IMR-90 (cell line): Measurements from ENCODE around the gene TRPM6. TPM values are rescaled to one million over a fixed set of nuclear protein-coding genes. Genes with fewer than 3 reads are reported as not detected.

Experiments used
- ATAC-seq: fragments of 200-7000 bp; cut with Tn5 transposase; 2 replicates; pipeline ENCODE4 v1.9.1; 2020; ENCODE audit warnings: low read depth, mild to moderate bottlenecking, moderate library complexity
- BruUV-seq: library from RNA; stranded (reverse); fragments of 400-500 nt; replicated peaks from 2 replicates; lab custom pipeline; 2021; lab: Mats Ljungman, UMichigan
- CTCF ChIA-PET: fragments of 300-600 bp; formaldehyde crosslinking; extraction: SDS; loops from one replicate; lab custom pipeline; 2021; ENCODE audit warnings: antibody characterized with exemption; lab: Yijun Ruan, JAX
- POLR2A ChIA-PET: fragments of 300-600 bp; sonication (Branson Sonifier 250); formaldehyde crosslinking; loops from one replicate; lab custom pipeline; 2022; ENCODE audit warnings: antibody characterized with exemption; ENCODE audit not compliant: unreplicated experiment; lab: Charles Lee
- DNase-seq: peaks from one replicate; pipeline ENCODE4 v3.0.0; 2013
- H2AFZ ChIP-seq: replicated peaks from 2 replicates; pipeline ENCODE3; 2013; ENCODE audit warnings: low read length, mild to moderate bottlenecking; ENCODE audit not compliant: poor library complexity
- H2AK5ac ChIP-seq: 2 replicates; pipeline ENCODE4 v1.6.1; 2013; ENCODE audit warnings: low read depth, low read length, inconsistent platforms
- H2AK9ac ChIP-seq: replicated peaks from 2 replicates; pipeline ENCODE3; 2013; ENCODE audit warnings: mild to moderate bottlenecking, low read depth, low read length, moderate library complexity; ENCODE audit not compliant: poor library complexity
- H2BK120ac ChIP-seq: 2 replicates; pipeline ENCODE4 v1.6.1; 2013; ENCODE audit warnings: low read depth, low read length, inconsistent platforms
- H2BK15ac ChIP-seq: 3 replicates; pipeline ENCODE4 v1.6.1; 2013; ENCODE audit warnings: low read depth, low read length, inconsistent platforms
- H2BK20ac ChIP-seq: 2 replicates; pipeline ENCODE4 v1.6.1; 2013; ENCODE audit warnings: low read depth, mild to moderate bottlenecking, inconsistent platforms, low read length, moderate library complexity
- H2BK5ac ChIP-seq: 2 replicates; pipeline ENCODE4 v1.6.1; 2013; ENCODE audit warnings: mild to moderate bottlenecking, low read depth, low read length, inconsistent platforms; ENCODE audit not compliant: poor library complexity, severe bottlenecking
- H3K14ac ChIP-seq: replicated peaks from 2 replicates; pipeline ENCODE4 v1.6.1; 2013; ENCODE audit warnings: low read depth, low read length, inconsistent platforms
- H3K18ac ChIP-seq: 2 replicates; pipeline ENCODE4 v1.6.1; 2013; ENCODE audit warnings: low read depth, low read length, control low read depth
- H3K23ac ChIP-seq: 2 replicates; pipeline ENCODE4 v1.6.1; 2013; ENCODE audit warnings: low read depth, low read length, inconsistent platforms
- H3K27ac ChIP-seq: 2 replicates; pipeline ENCODE4 v1.5.1; 2013; ENCODE audit warnings: mild to moderate bottlenecking, control low read depth, low read length; ENCODE audit not compliant: insufficient read depth
- H3K27me3 ChIP-seq: 2 replicates; pipeline ENCODE4 v1.6.1; 2013; ENCODE audit warnings: low read length; ENCODE audit not compliant: control insufficient read depth, insufficient read depth
- H3K36me3 ChIP-seq: 2 replicates; pipeline ENCODE4 v1.6.1; 2013; ENCODE audit warnings: low read length, mixed read lengths; ENCODE audit not compliant: control insufficient read depth, insufficient read depth
- H3K4ac ChIP-seq: 2 replicates; pipeline ENCODE4 v1.6.1; 2013; ENCODE audit warnings: low read depth, low read length, inconsistent platforms
- H3K4me1 ChIP-seq: 2 replicates; pipeline ENCODE4 v1.6.1; 2013; ENCODE audit warnings: low read length, mixed read lengths; ENCODE audit not compliant: control insufficient read depth, insufficient read depth
- H3K4me2 ChIP-seq: 2 replicates; pipeline ENCODE4 v1.6.1; 2013; ENCODE audit warnings: low read depth, mild to moderate bottlenecking, control low read depth, low read length, moderate library complexity
- H3K4me3 ChIP-seq: 2 replicates; pipeline ENCODE4 v1.5.1; 2013; ENCODE audit warnings: low read depth, mild to moderate bottlenecking, control low read depth, low read length, moderate library complexity; ENCODE audit not compliant: insufficient read depth
- H3K56ac ChIP-seq: 2 replicates; pipeline ENCODE4 v1.6.1; 2013; ENCODE audit warnings: low read length, inconsistent platforms; ENCODE audit not compliant: insufficient read depth; ENCODE audit errors: extremely low read depth
- H3K79me1 ChIP-seq, 2 experiments: 2 replicates each; pipeline ENCODE4 v1.6.1; 2013; ENCODE audit warnings: low read length in 2 of 2, inconsistent platforms in 1 of 2, low read depth in 1 of 2
- H3K9ac ChIP-seq: 2 replicates; pipeline ENCODE4 v1.6.1; 2013; ENCODE audit warnings: low read depth, low read length, control low read depth
- H3K9me1 ChIP-seq: 2 replicates; pipeline ENCODE4 v1.6.1; 2013; ENCODE audit warnings: low read length, inconsistent platforms; ENCODE audit not compliant: insufficient read depth
- H3K9me3 ChIP-seq: 2 replicates; pipeline ENCODE4 v1.6.1; 2013; ENCODE audit warnings: low read length; ENCODE audit not compliant: control insufficient read depth, insufficient read depth
- H4K20me1 ChIP-seq: 2 replicates; pipeline ENCODE4 v1.6.1; 2013; ENCODE audit warnings: low read length, inconsistent platforms; ENCODE audit not compliant: insufficient read depth
- H4K5ac ChIP-seq: 2 replicates; pipeline ENCODE4 v1.6.1; 2013; ENCODE audit warnings: mild to moderate bottlenecking, low read depth, low read length, control low read depth
- H4K8ac ChIP-seq, 2 experiments: 2 replicates each; pipeline ENCODE4 v1.6.1; 2013; ENCODE audit warnings: low read depth in 2 of 2, low read length in 2 of 2, control low read depth in 1 of 2, inconsistent platforms in 1 of 2
- H4K91ac ChIP-seq: 2 replicates; pipeline ENCODE4 v1.6.1; 2013; ENCODE audit warnings: low read depth, low read length, inconsistent platforms; ENCODE audit not compliant: insufficient read depth
- CEBPB ChIP-seq: IDR thresholded peaks from 2 replicates; pipeline ENCODE4 v1.6.1; 2012; ENCODE audit warnings: low read depth, low read length, improper control_type of control experiment
- CHD1 ChIP-seq: IDR thresholded peaks from 2 replicates; pipeline ENCODE4 v1.6.1; 2012; ENCODE audit warnings: low read depth, low read length, improper control_type of control experiment
- CTCF ChIP-seq: conservative IDR thresholded peaks from 2 replicates; pipeline ENCODE4 v1.5.1; 2012; ENCODE audit warnings: mild to moderate bottlenecking, low read depth, low read length, improper control_type of control experiment
- FOS ChIP-seq: fragments of 150-350 bp; IDR thresholded peaks from 2 replicates; pipeline ENCODE4 v1.6.1; 2016; ENCODE audit warnings: low read depth, low read length
- MAFK ChIP-seq: IDR thresholded peaks from 2 replicates; pipeline ENCODE4 v1.6.1; 2012; ENCODE audit warnings: low read depth, low read length, improper control_type of control experiment
- MAZ ChIP-seq: IDR thresholded peaks from 2 replicates; pipeline ENCODE4 v1.6.1; 2012; ENCODE audit warnings: low read depth, mild to moderate bottlenecking, low read length, improper control_type of control experiment, moderate library complexity, borderline replicate concordance
- MXI1 ChIP-seq: IDR thresholded peaks from 2 replicates; pipeline ENCODE4 v1.6.1; 2012; ENCODE audit warnings: low read depth, mild to moderate bottlenecking, low read length, moderate library complexity, borderline replicate concordance
- NFE2L2 ChIP-seq: fragments of 150-350 bp; IDR thresholded peaks from 2 replicates; pipeline ENCODE4 v1.6.1; 2016; ENCODE audit warnings: low read depth, mild to moderate bottlenecking, low read length
- POLR2A ChIP-seq: IDR thresholded peaks from 2 replicates; pipeline ENCODE4 v1.6.1; 2012; ENCODE audit warnings: mild to moderate bottlenecking, low read depth, low read length
- RAD21 ChIP-seq: IDR thresholded peaks from 2 replicates; pipeline ENCODE4 v1.6.1; 2012; ENCODE audit warnings: low read length, improper control_type of control experiment
- RFX5 ChIP-seq: IDR thresholded peaks from 2 replicates; pipeline ENCODE4 v1.8.0; 2012; ENCODE audit warnings: low read depth, mild to moderate bottlenecking, low read length, moderate library complexity
- SMC3 ChIP-seq: fragments of 150-350 bp; IDR thresholded peaks from 2 replicates; pipeline ENCODE4 v1.6.1; 2016; ENCODE audit warnings: low read depth, mild to moderate bottlenecking, antibody characterized with exemption, low read length, moderate library complexity
- WGBS, 2 experiments: methylation state at CpG; one replicate each; pipeline versions ENCODE4 v1.1.5 to v1.1.7; 2013; ENCODE audit warnings: missing lambda C conversion rate in 2 of 2; ENCODE audit not compliant: insufficient read length in 1 of 2; ENCODE audit errors: extremely low coverage in 2 of 2; 5-methylcytosine and 5-hydroxymethylcytosine counted together
- dilution Hi-C: fragments of 300-500 bp; cut with HindIII; formaldehyde crosslinking; loops from one replicate; pipeline ENCODE4 v1.14.3; 2018; ENCODE audit warnings: low sequenced_read_pairs; ENCODE audit not compliant: unreplicated experiment
- in situ Hi-C: fragments of 300-500 bp; cut with MboI; formaldehyde crosslinking; loops from 3 replicates; pipeline ENCODE4 v1.14.3; 2019; ENCODE audit warnings: low sequenced_read_pairs, inconsistent platforms, mixed read lengths
- intact Hi-C: fragments of 100-400 bp; cut with micrococcal nuclease; formaldehyde crosslinking; loops from 2 replicates; pipeline ENCODE4 v1.10.0; 2022
- polyA plus RNA-seq, 3 experiments: library from polyadenylated mRNA; depleted of rRNA; stranded (reverse); fragments of >200 nt; gene quantifications; 2 replicates each; pipeline ENCODE4 v1.2.3, GENCODE V29; 2012; ENCODE audit warnings: low replicate concordance in 1 of 3
- total RNA-seq: library from RNA; depleted of rRNA; stranded (reverse); fragments of >200 nt; gene quantifications from 2 replicates; pipeline ENCODE4 v1.2.3, GENCODE V29; 2012
- TF ChIP-seq, protein P1 (sequence below): fragments of 150-350 bp; IDR thresholded peaks from 2 replicates; pipeline ENCODE4 v1.6.1; 2016; ENCODE audit warnings: low read depth, mild to moderate bottlenecking, low read length, moderate library complexity, borderline replicate concordance

Gene TRPM6
- total and polyA plus RNA-seq, 2 of the 4 experiments (the other 2 are of a cell fraction) = under 0.01 to 0.02 TPM

- H3K4ac ChIP-seq = no peak overlapping the region
- H3K18ac ChIP-seq = no peak overlapping the region
- ATAC-seq (no peak), DNase-seq (no peak)
- 0% methylated on average over 1 of the region's 5 CpGs; no CpG with 5 or more reads in 1 of the 2 experiments for WGBS, 2 experiments
- in situ Hi-C loops (no loop called here), intact Hi-C loops (no loop called here), dilution Hi-C loops (no loop called here)
- H2AK9ac ChIP-seq = no peak overlapping the region
- no peak overlapping the region for H3K4me2 ChIP-seq
- no peaks in the 10 kb centered on the region for H3K4me1 ChIP-seq
- no peaks in the 10 kb centered on the region for H3K27me3 ChIP-seq
- H3K9me3 ChIP-seq = no peaks in the 10 kb centered on the region
- no peak overlapping the region for H2BK20ac ChIP-seq
- BruUV-seq = no TSS peak
- no peak overlapping the region for H2BK5ac ChIP-seq
- no peaks in the 10 kb centered on the region for H4K20me1 ChIP-seq
- H2AK5ac ChIP-seq = no peak overlapping the region
- H3K14ac ChIP-seq = no peak overlapping the region
- H2BK15ac ChIP-seq = no peak overlapping the region
- ChIA-PET CTCF (no interaction called here), POLR2A (no interaction called here)
- H4K91ac ChIP-seq = no peak overlapping the region
- no peak overlapping the region for H3K9ac ChIP-seq
- no peak overlapping the region for H2AFZ ChIP-seq
- H3K79me1 ChIP-seq = no peaks in the 10 kb centered on the region
- no peak overlapping the region for H3K27ac ChIP-seq
- H4K5ac ChIP-seq = no peak overlapping the region
- no peak overlapping the region for H3K23ac ChIP-seq
- H3K9me1 ChIP-seq = no peaks in the 10 kb centered on the region
- no peaks in the 10 kb centered on the region for H3K36me3 ChIP-seq
- no peak overlapping the region for H2BK120ac ChIP-seq
- no peak overlapping the region for H3K4me3 ChIP-seq
- no peak overlapping the region for H3K56ac ChIP-seq
- no peak overlapping the region for H4K8ac ChIP-seq
- no peak for TF ChIP-seq SMC3
- TF ChIP-seq RFX5 = no peak
- TF ChIP-seq MAZ = no peak
- TF ChIP-seq CHD1 = no peak
- no peak for TF ChIP-seq POLR2A
- TF ChIP-seq MXI1 = no peak
- TF ChIP-seq FOS = no peak
- TF ChIP-seq RAD21 = no peak
- TF ChIP-seq CTCF = no peak
- no peak for TF ChIP-seq MAFK
- TF ChIP-seq CEBPB = no peak
- TF ChIP-seq NFE2L2 = no peak
- TF ChIP-seq, protein P1, sequence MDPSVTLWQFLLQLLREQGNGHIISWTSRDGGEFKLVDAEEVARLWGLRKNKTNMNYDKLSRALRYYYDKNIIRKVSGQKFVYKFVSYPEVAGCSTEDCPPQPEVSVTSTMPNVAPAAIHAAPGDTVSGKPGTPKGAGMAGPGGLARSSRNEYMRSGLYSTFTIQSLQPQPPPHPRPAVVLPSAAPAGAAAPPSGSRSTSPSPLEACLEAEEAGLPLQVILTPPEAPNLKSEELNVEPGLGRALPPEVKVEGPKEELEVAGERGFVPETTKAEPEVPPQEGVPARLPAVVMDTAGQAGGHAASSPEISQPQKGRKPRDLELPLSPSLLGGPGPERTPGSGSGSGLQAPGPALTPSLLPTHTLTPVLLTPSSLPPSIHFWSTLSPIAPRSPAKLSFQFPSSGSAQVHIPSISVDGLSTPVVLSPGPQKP = no peak
Measured at GRCh38 chr9:74847478-74848152, 40.1 kb downstream of the TRPM6 start.
